GM18499 (cell line): ENCODE measurements around the gene SRPX2.
A peak's percentile ranks its signal among the peaks of the same experiment; 100 is the strongest.

Experiments used
- ATAC-seq: cut with Tn5 transposase; IDR thresholded peaks from one replicate; pipeline ENCODE4 v1.9.1; 2021; ENCODE audit warnings: moderate number of reproducible peaks; ENCODE audit not compliant: insufficient read depth, unreplicated experiment

The SRPX2 gene

GRCh38 chrX:100648458-100649417, 4.7 kb downstream of the SRPX2 start:
- ATAC-seq: no peak

GRCh38 chrX:100649550-100650356, 5.8 kb downstream of the SRPX2 start:
- no peak for ATAC-seq

- no peak for ATAC-seq
Measured at GRCh38 chrX:100650841-100651240, 6.8 kb downstream of the SRPX2 start.

GRCh38 chrX:100652266-100652665, 8.3 kb downstream of the SRPX2 start:
- ATAC-seq: no peak

- no peak for ATAC-seq
Measured at GRCh38 chrX:100654261-100654660, 10.3 kb downstream of the SRPX2 start.

- ATAC-seq: no peak
Measured at GRCh38 chrX:100658941-100659381, 15.0 kb downstream of the SRPX2 start.

GRCh38 chrX:100659431-100660137, 15.6 kb downstream of the SRPX2 start:
- ATAC-seq: no peak

- ATAC-seq: no peak
Measured at GRCh38 chrX:100662170-100662569, 18.2 kb downstream of the SRPX2 start.

GRCh38 chrX:100662796-100663195, 18.8 kb downstream of the SRPX2 start:
- ATAC-seq: no peak

GRCh38 chrX:100663642-100664041, 19.6 kb downstream of the SRPX2 start:
- ATAC-seq: no peak

- no peak for ATAC-seq
Measured at GRCh38 chrX:100672966-100673365, 29.0 kb downstream of the SRPX2 start.

GRCh38 chrX:100673397-100673953, 29.5 kb downstream of the SRPX2 start:
- no peak for ATAC-seq

GRCh38 chrX:100674705-100675104, 30.7 kb downstream of the SRPX2 start:
- no peak for ATAC-seq

GRCh38 chrX:100677611-100678181, 33.7 kb downstream of the SRPX2 start:
- ATAC-seq: no peak

- no peak for ATAC-seq
Measured at GRCh38 chrX:100680756-100681155, 36.8 kb downstream of the SRPX2 start.

GRCh38 chrX:100681599-100681998, 37.6 kb downstream of the SRPX2 start:
- ATAC-seq: no peak

- no peak for ATAC-seq
Measured at GRCh38 chrX:100682939-100683338, 38.9 kb downstream of the SRPX2 start.

GRCh38 chrX:100685284-100685996, 41.4 kb downstream of the SRPX2 start:
- peak; percentile 54 for ATAC-seq

GRCh38 chrX:100685997-100686305, 42.0 kb downstream of the SRPX2 start:
- no peak for ATAC-seq
